Body of pancreas (tissue), 4 donors: ENCODE measurements around the gene FAM43A. TPM values are rescaled to one million over a fixed set of nuclear protein-coding genes. Genes with fewer than 3 reads are reported as not detected.

Experiments used
- ATAC-seq: fragments of 150-250 bp; one replicate; pipeline ENCODE4 v1.9.1; 2016
- DNase-seq, 4 donors: peaks; one replicate each; pipeline ENCODE4 v3.0.0-alpha.2; 2019
- H3K27ac ChIP-seq, 4 donors: fragments of 200-600 bp; sonication (generic); 1 replicate in 3 of 4; 2 replicates in 1 of 4; pipeline versions ENCODE4 v1.5.1 to v1.6.1; 2016 to 2019; ENCODE audit warnings: mild to moderate bottlenecking in 1 of 4, mixed read lengths in 1 of 4, moderate library complexity in 1 of 4
- H3K27me3 ChIP-seq, 2 donors: fragments of 200-600 bp; sonication (generic); one replicate each; pipeline ENCODE4 v1.6.0; 2016; ENCODE audit warnings: mild to moderate bottlenecking in 1 of 2
- H3K36me3 ChIP-seq, 2 donors: fragments of 200-600 bp; sonication (generic); replicated peaks in 1 of 2; 2 replicates each; pipeline ENCODE4 v1.5.1; 2016; ENCODE audit warnings: low read depth in 2 of 2; ENCODE audit not compliant: insufficient read depth in 1 of 2
- H3K4me1 ChIP-seq: fragments of 200-600 bp; sonication (generic); one replicate; pipeline ENCODE4 v1.6.0; 2016
- H3K4me3 ChIP-seq, 2 donors: fragments of 200-600 bp; sonication (generic); 1 replicate in 1 of 2; 2 replicates in 1 of 2; pipeline ENCODE4 v1.5.1; 2016 to 2019
- H3K9me3 ChIP-seq, 3 donors: fragments of 200-600 bp; sonication (generic); 1 replicate in 2 of 3; 2 replicates in 1 of 3; pipeline ENCODE4 v1.5.1; 2016
- CTCF ChIP-seq, 7 experiments: fragments of 450-650 bp in 4 of 7; fragments of 200-600 bp in 3 of 7; sonication (generic) in 3 of 7; IDR thresholded peaks; one replicate each; pipeline ENCODE4 v1.5.1; 2016 to 2019; ENCODE audit warnings: antibody characterized with exemption in 7 of 7
- POLR2A ChIP-seq, 3 donors: fragments of 450-650 bp; IDR thresholded peaks; one replicate each; pipeline ENCODE4 v1.6.1; 2016; ENCODE audit warnings: antibody characterized with exemption in 3 of 3, mild to moderate bottlenecking in 2 of 3
- WGBS, 2 donors: methylation state at CpG; one replicate each; pipeline ENCODE4 v1.1.5; 2017; 5-methylcytosine and 5-hydroxymethylcytosine counted together
- intact Hi-C: fragments of 100-400 bp; cut with DNase I; formaldehyde crosslinking; loops from one replicate; pipeline ENCODE4 v1.15.1; 2023
- total RNA-seq, 2 donors: library from RNA; depleted of rRNA; stranded (reverse); fragments of >200 nt; gene quantifications; one replicate each; pipeline ENCODE4 v1.1.0, GENCODE V29; 2016

FAM43A gene
- total RNA-seq, 2 donors from 2014 or later: 5.2 to 5.3 TPM

GRCh38 chr3:194672876-194673275 is 12.8 kb upstream of the FAM43A start:
- H3K27ac ChIP-seq: peak overlapping the region in 3 of 4 donors; percentile 80 to 92 (median 88)
- H3K4me1 ChIP-seq: peaks cover 14% of the 10 kb centered on the region
- DNase-seq (no peak), ATAC-seq (no peak)
- intact Hi-C loops: no loop called here
- H3K9me3 ChIP-seq: no peaks in the 10 kb centered on the region
- peaks cover 0 to 7% of the 10 kb centered on the region in 2 donors for H3K36me3 ChIP-seq
- peak overlapping the region in 1 of 2 donors; percentile 59 for H3K4me3 ChIP-seq
- no peaks in the 10 kb centered on the region for H3K27me3 ChIP-seq
- no peak for TF ChIP-seq CTCF (IDR thresholded peaks at IDR 0.05)
- TF ChIP-seq POLR2A (IDR thresholded peaks at IDR 0.05): no peak
- 23 to 53% methylated on average over 5 of the region's 5 CpGs for WGBS, 2 donors

- 66 to 72% methylated on average over 3 of the region's 3 CpGs for WGBS, 2 donors
- Histone ChIP-seq H3K36me3 (peaks cover 0 to 4% of the 10 kb centered on the region in 2 donors), H3K9me3 (no peaks in the 10 kb centered on the region), H3K4me3 (no peak overlapping the region), H3K27ac (no peak overlapping the region), H3K4me1 (peaks cover 14% of the 10 kb centered on the region), H3K27me3 (no peaks in the 10 kb centered on the region)
- ATAC-seq (no peak), DNase-seq (no peak)
- TF ChIP-seq CTCF (IDR thresholded peaks at IDR 0.05) (no peak), POLR2A (IDR thresholded peaks at IDR 0.05) (no peak)
- intact Hi-C loops: no loop called here
Observed at GRCh38 chr3:194673761-194674160, 11.9 kb upstream of the FAM43A start.

GRCh38 chr3:194675081-194675640 is 10.5 kb upstream of the FAM43A start:
- Histone ChIP-seq H3K4me1 (peaks cover 13% of the 10 kb centered on the region), H3K27ac (no peak overlapping the region), H3K27me3 (no peaks in the 10 kb centered on the region), H3K9me3 (no peaks in the 10 kb centered on the region), H3K36me3 (no peaks in the 10 kb centered on the region), H3K4me3 (no peak overlapping the region)
- WGBS, 2 donors: 44 to 60% methylated on average over 9 to 12 of the region's 12 CpGs
- ATAC-seq (no peak), DNase-seq (no peak)
- TF ChIP-seq POLR2A (IDR thresholded peaks at IDR 0.05): no peak
- TF ChIP-seq CTCF (IDR thresholded peaks at IDR 0.05): no peak
- intact Hi-C loops: no loop called here

- H3K4me3 ChIP-seq: no peak overlapping the region
- no peaks in the 10 kb centered on the region for H3K9me3 ChIP-seq
- no peaks in the 10 kb centered on the region for H3K27me3 ChIP-seq
- no peaks in the 10 kb centered on the region for H3K36me3 ChIP-seq
- no peak for TF ChIP-seq POLR2A (IDR thresholded peaks at IDR 0.05)
- no peak for TF ChIP-seq CTCF (IDR thresholded peaks at IDR 0.05)
- ATAC-seq (no peak), DNase-seq (no peak)
- WGBS, 2 donors: 38 to 41% methylated on average over 4 of the region's 4 CpGs
- no peak overlapping the region for H3K27ac ChIP-seq
- peaks cover 7% of the 10 kb centered on the region for H3K4me1 ChIP-seq
- intact Hi-C loops: no loop called here
Observed at GRCh38 chr3:194675680-194676079, 10.0 kb upstream of the FAM43A start.

- no peaks in the 10 kb centered on the region for H3K27me3 ChIP-seq
- no peak overlapping the region for H3K27ac ChIP-seq
- no peak for TF ChIP-seq POLR2A (IDR thresholded peaks at IDR 0.05)
- no peak for TF ChIP-seq CTCF (IDR thresholded peaks at IDR 0.05)
- 48% methylated on average over 1 of the region's 1 CpG for WGBS, 2 donors
- no peaks in the 10 kb centered on the region for H3K9me3 ChIP-seq
- no peaks in the 10 kb centered on the region for H3K4me1 ChIP-seq
- no peak overlapping the region for H3K4me3 ChIP-seq
- ATAC-seq (no peak), DNase-seq (no peak)
- H3K36me3 ChIP-seq: no peaks in the 10 kb centered on the region
- intact Hi-C loops: no loop called here
Observed at GRCh38 chr3:194676471-194676870, 9.2 kb upstream of the FAM43A start.
